Gastroesophageal sphincter (tissue), 4 donors: ENCODE measurements around the gene NR0B2. TPM values are rescaled to one million over a fixed set of nuclear protein-coding genes. Genes with fewer than 3 reads are reported as not detected.

Source experiments
- ATAC-seq: fragments of 150-250 bp; one replicate; pipeline ENCODE4 v1.9.1; 2016; ENCODE audit warnings: mild to moderate bottlenecking, moderate library complexity
- H3K27ac ChIP-seq, 4 donors: fragments of 200-600 bp; sonication (generic) in 3 of 4; 1 replicate in 3 of 4; 2 replicates in 1 of 4; pipeline ENCODE4 v1.5.1; 2016 to 2019
- H3K27me3 ChIP-seq: fragments of 200-600 bp; sonication (generic); one replicate; pipeline ENCODE4 v1.5.1; 2019
- H3K36me3 ChIP-seq, 2 donors: fragments of 200-600 bp; sonication (generic); one replicate each; pipeline ENCODE4 v1.5.1; 2019; ENCODE audit warnings: control low read depth in 1 of 2
- H3K4me1 ChIP-seq, 3 donors: fragments of 200-600 bp; sonication (generic); 1 replicate in 2 of 3; 2 replicates in 1 of 3; pipeline ENCODE4 v1.5.1; 2016 to 2019; ENCODE audit warnings: control low read depth in 2 of 3
- H3K4me3 ChIP-seq, 2 donors: fragments of 200-600 bp; sonication (generic); one replicate each; pipeline ENCODE4 v1.5.1; 2019; ENCODE audit warnings: mild to moderate bottlenecking in 1 of 2, moderate library complexity in 1 of 2
- H3K9me3 ChIP-seq, 3 donors: fragments of 200-600 bp; sonication (generic); one replicate each; pipeline ENCODE4 v1.5.1; 2017 to 2019; ENCODE audit warnings: control low read depth in 2 of 3
- CTCF ChIP-seq, 4 experiments: fragments of 200-600 bp in 2 of 4; fragments of 450-650 bp in 2 of 4; sonication (generic) in 1 of 4; IDR thresholded peaks; one replicate each; pipeline ENCODE4 v1.5.1; 2017 to 2019; ENCODE audit warnings: antibody characterized with exemption in 4 of 4, mild to moderate bottlenecking in 2 of 4, moderate library complexity in 2 of 4
- EP300 ChIP-seq: sonication (generic); formaldehyde crosslinking; IDR thresholded peaks from one replicate; pipeline ENCODE4 v1.6.1; 2017; ENCODE audit warnings: antibody characterized with exemption, mild to moderate bottlenecking
- POLR2A ChIP-seq, 2 donors: fragments of 450-650 bp; IDR thresholded peaks; one replicate each; pipeline ENCODE4 v1.6.1; 2017; ENCODE audit warnings: antibody characterized with exemption in 2 of 2, mild to moderate bottlenecking in 2 of 2, moderate library complexity in 1 of 2
- POLR2AphosphoS5 ChIP-seq: sonication (generic); formaldehyde crosslinking; IDR thresholded peaks from one replicate; pipeline ENCODE4 v1.6.1; 2017; ENCODE audit warnings: antibody characterized with exemption
- WGBS, 2 donors: methylation state at CpG; one replicate each; pipeline ENCODE4 v1.1.5; 2018; ENCODE audit warnings: low coverage in 1 of 2; 5-methylcytosine and 5-hydroxymethylcytosine counted together
- total RNA-seq, 4 donors: library from RNA; depleted of rRNA; stranded (reverse); fragments of >200 nt; gene quantifications; one replicate each; pipeline ENCODE4 v1.1.0, GENCODE V29; 2016

The NR0B2 gene
- total RNA-seq, 4 donors from 2014 or later, result not detected

GRCh38 chr1:26922431-26922729 lies 8.6 kb upstream of the NR0B2 start:
- Histone ChIP-seq H3K9me3 (no peaks in the 10 kb centered on the region), H3K4me3 (peak overlapping the region; percentile 73 to 97), H3K36me3 (peaks cover 0 to 40% of the 10 kb centered on the region in 2 donors), H3K4me1 (peaks cover 0 to 31% (median 12%) of the 10 kb centered on the region in 3 donors), H3K27ac (peak overlapping the region in 2 of 4 donors; percentile 91 to 93), H3K27me3 (no peaks in the 10 kb centered on the region)
- TF ChIP-seq CTCF (IDR thresholded peaks at IDR 0.05), result no peak
- no peak for TF ChIP-seq POLR2A (IDR thresholded peaks at IDR 0.05)
- TF ChIP-seq EP300, result no peak
- no peak for TF ChIP-seq POLR2AphosphoS5
- no peak for ATAC-seq
- WGBS, 2 donors, result 27 to 30% methylated on average over 5 to 6 of the region's 6 CpGs

GRCh38 chr1:26921540-26922430 lies 8.0 kb upstream of the NR0B2 start, which contains the start of gene NUDC:
NUDC (plus strand) TSS chr1:26921743; CDS start chr1:26921849, 106 bp downstream.
- peak; percentile 100 for ATAC-seq

GRCh38 chr1:26921126-26921539 lies 7.4 kb upstream of the NR0B2 start:
- WGBS, 2 donors, result 22 to 25% methylated on average over 2 to 4 of the region's 7 CpGs
- Histone ChIP-seq H3K4me3 (peak overlapping the region; percentile 73 to 97), H3K27me3 (no peaks in the 10 kb centered on the region), H3K27ac (peak overlapping the region; percentile 20 to 96 (median 92)), H3K4me1 (peaks cover 0 to 31% (median 12%) of the 10 kb centered on the region in 3 donors), H3K9me3 (no peaks in the 10 kb centered on the region), H3K36me3 (peaks cover 0 to 28% of the 10 kb centered on the region in 2 donors)
- peak; percentile 33 for ATAC-seq
- TF ChIP-seq POLR2A (IDR thresholded peaks at IDR 0.05) (no peak), EP300 (no peak), POLR2AphosphoS5 (no peak), CTCF (IDR thresholded peaks at IDR 0.05) (no peak)

More at GRCh38 chr1:26921540-26922430, 8.0 kb upstream of the NR0B2 start, which contains the start of gene NUDC:
- peak within 1 kb of the TSS; percentile 70 to 96 (median 92) for H3K27ac ChIP-seq
- H3K4me1 ChIP-seq, result peaks cover 0 to 31% (median 12%) of the 10 kb centered on the region in 3 donors
- H3K27me3 ChIP-seq, result no peaks in the 10 kb centered on the region
- H3K36me3 ChIP-seq, result peaks cover 0 to 34% of the 10 kb centered on the region in 2 donors
- H3K9me3 ChIP-seq, result no peaks in the 10 kb centered on the region
- 0 to 1% methylated on average over 7 to 34 of the region's 83 CpGs for WGBS, 2 donors
- H3K4me3 ChIP-seq, result peak within 1 kb of the TSS; percentile 73 to 97
- TF ChIP-seq CTCF (IDR thresholded peaks at IDR 0.05) (peak in 2 of 4 experiments; percentile 8 to 27), POLR2AphosphoS5 (peak; percentile 94), EP300 (no peak), POLR2A (IDR thresholded peaks at IDR 0.05) (peak; percentile 79 to 86)

- ATAC-seq, result no peak
- Histone ChIP-seq H3K4me1 (no peaks in the 10 kb centered on the region), H3K9me3 (no peaks in the 10 kb centered on the region), H3K4me3 (no peak overlapping the region), H3K36me3 (no peaks in the 10 kb centered on the region), H3K27ac (no peak overlapping the region), H3K27me3 (no peaks in the 10 kb centered on the region)
- TF ChIP-seq POLR2AphosphoS5 (no peak), EP300 (no peak), CTCF (IDR thresholded peaks at IDR 0.05) (no peak), POLR2A (IDR thresholded peaks at IDR 0.05) (no peak)
- 60 to 61% methylated on average over 1 to 2 of the region's 5 CpGs for WGBS, 2 donors
Observed at GRCh38 chr1:26915204-26915842, 1.5 kb upstream of the NR0B2 start.
